ENCODE results near the gene UPK2.

Gene UPK2

GRCh38 chr11:118923721-118924587, 32.1 kb upstream of the UPK2 start:
- in situ Hi-C loops (cut with HindIII; ENCODE audit: low sequenced_read_pairs) = no loop called here
- no peak for TF ChIP-seq CTCF (IDR thresholded peaks at IDR 0.05; ENCODE audit: low read depth, low read length, missing control alignments)
- no peak for DNase-seq (ENCODE audit: low read depth)
- peak overlapping the region; percentile 100 for H3K4me3 ChIP-seq (ENCODE audit: low read depth, low read length)

- DNase-seq (ENCODE audit: low read depth) = no peak
- no peak for TF ChIP-seq CTCF (IDR thresholded peaks at IDR 0.05; ENCODE audit: low read depth, low read length, missing control alignments)
- in situ Hi-C loops (cut with HindIII; ENCODE audit: low sequenced_read_pairs) = no loop called here
- peak overlapping the region; percentile 100 for H3K4me3 ChIP-seq (ENCODE audit: low read depth, low read length)
Measured at GRCh38 chr11:118924591-118925585, 31.2 kb upstream of the UPK2 start.

DNA sequence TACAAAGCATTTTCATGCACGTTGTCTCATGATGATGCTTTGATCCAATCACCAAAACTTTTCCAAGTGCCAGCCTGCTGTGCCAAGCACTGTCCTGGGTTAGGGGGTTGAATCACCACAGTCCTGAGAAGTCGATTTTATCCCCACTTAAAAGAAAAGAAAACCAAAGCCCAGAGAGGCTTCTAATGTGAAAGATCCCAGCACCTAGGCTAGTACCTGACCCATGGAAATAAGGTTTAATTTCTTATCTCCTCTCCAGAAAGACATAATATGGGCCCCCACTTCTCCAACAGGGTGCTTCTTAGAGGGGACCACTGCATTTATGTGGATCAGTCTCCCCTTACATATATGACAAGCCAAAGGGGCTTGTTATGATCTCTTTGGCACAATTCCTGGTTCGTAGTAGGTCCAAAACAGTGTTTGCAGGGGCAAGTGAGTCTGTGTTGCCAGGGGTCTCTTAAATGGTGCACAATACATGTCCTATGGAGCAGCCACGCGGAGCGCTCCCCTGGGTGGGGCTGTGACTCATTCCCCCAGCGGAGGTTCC, 28.5 kb upstream of the UPK2 start:
- no peak for TF ChIP-seq CTCF (IDR thresholded peaks at IDR 0.05; ENCODE audit: low read depth, low read length, missing control alignments)
- in situ Hi-C loops (cut with HindIII; ENCODE audit: low sequenced_read_pairs) = no loop called here
- peak overlapping the region; percentile 66 for H3K4me3 ChIP-seq (ENCODE audit: low read depth, low read length)
- DNase-seq (ENCODE audit: low read depth) = no peak

DNA sequence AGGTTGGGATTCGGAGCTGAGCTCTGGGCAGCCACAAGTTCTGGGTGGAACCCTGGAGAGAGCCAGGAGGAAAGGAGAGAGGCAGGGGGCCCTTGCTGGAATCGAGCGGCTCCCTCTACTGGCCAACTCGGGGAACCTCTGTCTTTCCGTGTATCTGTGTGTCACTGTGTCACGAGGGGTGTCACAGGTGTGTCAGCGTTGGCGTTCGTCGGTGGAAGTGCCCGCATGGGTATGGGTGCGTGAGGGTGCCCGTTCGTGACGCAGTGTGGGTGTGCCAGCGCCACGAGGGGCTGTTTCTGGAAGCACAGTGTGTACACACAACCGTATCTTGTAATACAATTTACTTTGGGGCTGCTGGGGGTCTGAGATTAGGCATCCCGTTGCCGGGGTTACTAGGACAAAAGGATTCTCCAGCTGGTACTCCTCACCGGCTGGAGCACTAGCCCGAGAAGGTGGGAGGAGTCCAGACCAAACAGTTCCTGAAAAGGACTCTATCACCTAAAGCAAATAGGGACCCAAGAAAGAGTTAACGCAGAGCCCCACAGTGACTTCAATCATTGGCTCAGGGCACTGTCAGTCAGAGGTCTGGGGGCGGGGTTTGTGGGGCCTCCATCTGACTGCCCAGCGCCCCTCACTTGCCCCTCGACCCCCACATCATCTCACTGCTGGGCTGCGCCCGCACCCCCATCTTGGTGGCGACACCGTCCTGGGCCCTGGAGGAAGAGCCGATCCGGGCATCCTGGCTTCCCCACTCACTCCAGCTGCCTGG, 27.8 kb upstream of the UPK2 start:
- TF ChIP-seq CTCF (IDR thresholded peaks at IDR 0.05; ENCODE audit: low read depth, low read length, missing control alignments) = peak; percentile 93
- no peak for DNase-seq (ENCODE audit: low read depth)
- peak overlapping the region; percentile 66 for H3K4me3 ChIP-seq (ENCODE audit: low read depth, low read length)
- in situ Hi-C loops (cut with HindIII; ENCODE audit: low sequenced_read_pairs) = no loop called here

- peak; percentile 10 for TF ChIP-seq CTCF (IDR thresholded peaks at IDR 0.05; ENCODE audit: low read depth, low read length, missing control alignments)
- in situ Hi-C loops (cut with HindIII; ENCODE audit: low sequenced_read_pairs) = no loop called here
- no peak for DNase-seq (ENCODE audit: low read depth)
- peak overlapping the region; percentile 66 for H3K4me3 ChIP-seq (ENCODE audit: low read depth, low read length)
Measured at GRCh38 chr11:118928870-118929500, 27.1 kb upstream of the UPK2 start.

Measured in astrocyte of the cerebellum (primary cell).